Measurements from ENCODE around the gene C3AR1.
"Not testable (repeated sequence)": the region's sequence is repeated elsewhere in the genome, so short reads cannot be mapped to it uniquely, and the experiment has no call there.

Gene C3AR1

GRCh38 chr12:8030189-8030588, 36.0 kb downstream of the C3AR1 start:
- Histone ChIP-seq H3K4me3 (ENCODE audit: extremely low read depth, insufficient read depth, low read length, poor library complexity, severe bottlenecking) (no peak overlapping the region), H3K9me3 (ENCODE audit: control insufficient read depth, low read length) (no peaks in the 10 kb centered on the region), H3K36me3 (ENCODE audit: control insufficient read depth, insufficient read depth, low read length) (no peaks in the 10 kb centered on the region), H3K27ac (ENCODE audit: low read depth, low read length, severe bottlenecking) (no peak overlapping the region), H3K4me1 (ENCODE audit: control insufficient read depth, insufficient read depth, low read length, poor library complexity, severe bottlenecking) (peaks cover 13% of the 10 kb centered on the region)
- 90% methylated on average over 2 of the region's 3 CpGs; no CpG with 5 or more reads in 1 of the 2 experiments for WGBS, 2 experiments (ENCODE audit: insufficient coverage in 2 of 2)

- Histone ChIP-seq H3K4me1 (ENCODE audit: control insufficient read depth, insufficient read depth, low read length, poor library complexity, severe bottlenecking) (no peaks in the 10 kb centered on the region), H3K9me3 (ENCODE audit: control insufficient read depth, low read length) (no peaks in the 10 kb centered on the region), H3K36me3 (ENCODE audit: control insufficient read depth, insufficient read depth, low read length) (no peaks in the 10 kb centered on the region), H3K27ac (ENCODE audit: low read depth, low read length, severe bottlenecking) (no peak overlapping the region), H3K4me3 (ENCODE audit: extremely low read depth, insufficient read depth, low read length, poor library complexity, severe bottlenecking) (no peak overlapping the region)
- 95 to 96% methylated on average over 12 to 13 of the region's 15 CpGs for WGBS, 2 experiments (ENCODE audit: insufficient coverage in 2 of 2)
These were observed 37.9 kb downstream of the C3AR1 start for GRCh38 chr12:8028267-8028666.

GRCh38 chr12:8027856-8028255, 38.3 kb downstream of the C3AR1 start:
- WGBS, 2 experiments (ENCODE audit: insufficient coverage in 2 of 2), result 97 to 100% methylated on average over 3 of the region's 5 CpGs
- H3K4me1 ChIP-seq (ENCODE audit: control insufficient read depth, insufficient read depth, low read length, poor library complexity, severe bottlenecking), result no peaks in the 10 kb centered on the region
- H3K9me3 ChIP-seq (ENCODE audit: control insufficient read depth, low read length), result no peaks in the 10 kb centered on the region
- H3K36me3 ChIP-seq (ENCODE audit: control insufficient read depth, insufficient read depth, low read length), result no peaks in the 10 kb centered on the region
- H3K27ac ChIP-seq (ENCODE audit: low read depth, low read length, severe bottlenecking), result no peak overlapping the region
- H3K4me3 ChIP-seq (ENCODE audit: extremely low read depth, insufficient read depth, low read length, poor library complexity, severe bottlenecking), result peak overlapping the region; percentile 67

GRCh38 chr12:8026291-8026900, 39.8 kb downstream of the C3AR1 start:
- no peaks in the 10 kb centered on the region for H3K9me3 ChIP-seq (ENCODE audit: control insufficient read depth, low read length)
- H3K4me1 ChIP-seq (ENCODE audit: control insufficient read depth, insufficient read depth, low read length, poor library complexity, severe bottlenecking), result no peaks in the 10 kb centered on the region
- H3K36me3 ChIP-seq (ENCODE audit: control insufficient read depth, insufficient read depth, low read length), result no peaks in the 10 kb centered on the region
- peak overlapping the region; percentile 67 for H3K4me3 ChIP-seq (ENCODE audit: extremely low read depth, insufficient read depth, low read length, poor library complexity, severe bottlenecking)
- 1 to 2% methylated on average over 18 to 26 of the region's 27 CpGs for WGBS, 2 experiments (ENCODE audit: insufficient coverage in 2 of 2)
- H3K27ac ChIP-seq (ENCODE audit: low read depth, low read length, severe bottlenecking), result peak overlapping the region; percentile 98

- H3K4me1 ChIP-seq (ENCODE audit: control insufficient read depth, insufficient read depth, low read length, poor library complexity, severe bottlenecking), result peaks cover 4% of the 10 kb centered on the region
- 1 to 4% methylated on average over 45 to 50 of the region's 58 CpGs for WGBS, 2 experiments (ENCODE audit: insufficient coverage in 2 of 2)
- peak overlapping the region; percentile 50 for H3K4me3 ChIP-seq (ENCODE audit: extremely low read depth, insufficient read depth, low read length, poor library complexity, severe bottlenecking)
- no peaks in the 10 kb centered on the region for H3K36me3 ChIP-seq (ENCODE audit: control insufficient read depth, insufficient read depth, low read length)
- no peaks in the 10 kb centered on the region for H3K9me3 ChIP-seq (ENCODE audit: control insufficient read depth, low read length)
- no peak overlapping the region for H3K27ac ChIP-seq (ENCODE audit: low read depth, low read length, severe bottlenecking)
These were observed 47.2 kb downstream of the C3AR1 start for GRCh38 chr12:8018666-8019581.

GRCh38 chr12:8018213-8018612, 47.9 kb downstream of the C3AR1 start:
- H3K36me3 ChIP-seq (ENCODE audit: control insufficient read depth, insufficient read depth, low read length); H3K4me1 ChIP-seq (ENCODE audit: control insufficient read depth, insufficient read depth, low read length, poor library complexity, severe bottlenecking); H3K27ac ChIP-seq (ENCODE audit: low read depth, low read length, severe bottlenecking); H3K9me3 ChIP-seq (ENCODE audit: control insufficient read depth, low read length): not testable (repeated sequence)
- 66 to 79% methylated on average over 6 to 7 of the region's 16 CpGs for WGBS, 2 experiments (ENCODE audit: insufficient coverage in 2 of 2)
- peak overlapping the region; percentile 50 for H3K4me3 ChIP-seq (ENCODE audit: extremely low read depth, insufficient read depth, low read length, poor library complexity, severe bottlenecking)

GRCh38 chr12:8014836-8015235, 51.3 kb downstream of the C3AR1 start:
- Histone ChIP-seq H3K4me1 (ENCODE audit: control insufficient read depth, insufficient read depth, low read length, poor library complexity, severe bottlenecking) (peaks cover 4% of the 10 kb centered on the region), H3K4me3 (ENCODE audit: extremely low read depth, insufficient read depth, low read length, poor library complexity, severe bottlenecking) (no peak overlapping the region), H3K9me3 (ENCODE audit: control insufficient read depth, low read length) (no peaks in the 10 kb centered on the region), H3K36me3 (ENCODE audit: control insufficient read depth, insufficient read depth, low read length) (no peaks in the 10 kb centered on the region), H3K27ac (ENCODE audit: low read depth, low read length, severe bottlenecking) (no peak overlapping the region)
- WGBS, 2 experiments (ENCODE audit: insufficient coverage in 2 of 2), result 80 to 88% methylated on average over 16 to 18 of the region's 18 CpGs

GRCh38 chr12:8012651-8013309, 53.4 kb downstream of the C3AR1 start:
- no peaks in the 10 kb centered on the region for H3K9me3 ChIP-seq (ENCODE audit: control insufficient read depth, low read length)
- H3K27ac ChIP-seq (ENCODE audit: low read depth, low read length, severe bottlenecking), result no peak overlapping the region
- 81 to 91% methylated on average over 5 to 7 of the region's 7 CpGs for WGBS, 2 experiments (ENCODE audit: insufficient coverage in 2 of 2)
- no peaks in the 10 kb centered on the region for H3K36me3 ChIP-seq (ENCODE audit: control insufficient read depth, insufficient read depth, low read length)
- no peaks in the 10 kb centered on the region for H3K4me1 ChIP-seq (ENCODE audit: control insufficient read depth, insufficient read depth, low read length, poor library complexity, severe bottlenecking)
- H3K4me3 ChIP-seq (ENCODE audit: extremely low read depth, insufficient read depth, low read length, poor library complexity, severe bottlenecking), result no peak overlapping the region

- Histone ChIP-seq H3K4me3 (ENCODE audit: extremely low read depth, insufficient read depth, low read length, poor library complexity, severe bottlenecking) (no peak overlapping the region), H3K36me3 (ENCODE audit: control insufficient read depth, insufficient read depth, low read length) (no peaks in the 10 kb centered on the region), H3K9me3 (ENCODE audit: control insufficient read depth, low read length) (no peaks in the 10 kb centered on the region), H3K27ac (ENCODE audit: low read depth, low read length, severe bottlenecking) (no peak overlapping the region), H3K4me1 (ENCODE audit: control insufficient read depth, insufficient read depth, low read length, poor library complexity, severe bottlenecking) (no peaks in the 10 kb centered on the region)
- 88 to 96% methylated on average over 5 to 7 of the region's 7 CpGs for WGBS, 2 experiments (ENCODE audit: insufficient coverage in 2 of 2)
These were observed 54.8 kb downstream of the C3AR1 start for GRCh38 chr12:8011331-8011730.

Measured in mesodermal cell (in vitro differentiated cells).